HepG2 (cell line): ENCODE data around the gene LDLR. TPM values are rescaled to one million over a fixed set of nuclear protein-coding genes. Genes with fewer than 3 reads are reported as not detected.

Experiments used
- KAT8 ChIP-seq: IDR thresholded peaks from 2 replicates; pipeline ENCODE4 v1.6.1; 2016; ENCODE audit warnings: missing genetic modification reagents, missing compliant biosample characterization
- KDM5B ChIP-seq: sonication (generic); formaldehyde crosslinking; IDR thresholded peaks from 2 replicates; pipeline ENCODE4 v1.4.0; 2020; ENCODE audit warnings: missing genetic modification reagents, mild to moderate bottlenecking, borderline replicate concordance
- MAZ ChIP-seq, 2 experiments: sonication (generic) in 1 of 2; formaldehyde crosslinking in 1 of 2; IDR thresholded peaks; 2 replicates each; pipeline versions ENCODE4 v1.5.0 to v1.6.1; 2012 to 2020; ENCODE audit warnings: low read depth in 2 of 2, mild to moderate bottlenecking in 2 of 2, borderline replicate concordance in 1 of 2, improper control_type of control experiment in 1 of 2, low read length in 1 of 2, missing genetic modification reagents in 1 of 2, moderate library complexity in 1 of 2
- RFX1 ChIP-seq: fragments of 450-650 bp; IDR thresholded peaks from 2 replicates; pipeline ENCODE4 v1.6.1; 2017
- RNF2 ChIP-seq: fragments of 450-650 bp; conservative IDR thresholded peaks from 2 replicates; pipeline ENCODE4 v1.6.1; 2016; ENCODE audit warnings: low read depth
- SETDB1 ChIP-seq: sonication (generic); formaldehyde crosslinking; IDR thresholded peaks from 2 replicates; pipeline ENCODE4 v1.5.1; 2020; ENCODE audit warnings: missing genetic modification reagents, mild to moderate bottlenecking, borderline replicate concordance
- SIN3B ChIP-seq: fragments of 150-350 bp; IDR thresholded peaks from 2 replicates; pipeline ENCODE4 v1.6.1; 2014; ENCODE audit warnings: low read length
- XRCC5 ChIP-seq: fragments of 200-400 bp; formaldehyde crosslinking; optimal IDR thresholded peaks from 2 replicates; pipeline ENCODE3; 2017; ENCODE audit warnings: mild to moderate bottlenecking, low read length
- YEATS4 ChIP-seq: sonication (generic); formaldehyde crosslinking; IDR thresholded peaks from 2 replicates; pipeline ENCODE4 v1.4.0; 2020; ENCODE audit warnings: missing genetic modification reagents, borderline replicate concordance
- ZFP37 ChIP-seq: sonication (generic); formaldehyde crosslinking; IDR thresholded peaks from 2 replicates; pipeline ENCODE4 v1.4.0; 2020; ENCODE audit warnings: missing genetic modification reagents, borderline replicate concordance
- ZMYM3 ChIP-seq: sonication (generic); formaldehyde crosslinking; IDR thresholded peaks from 2 replicates; pipeline ENCODE4 v1.5.1; 2020; ENCODE audit warnings: mild to moderate bottlenecking, missing genetic modification reagents
- ZNF501 ChIP-seq: sonication (generic); formaldehyde crosslinking; IDR thresholded peaks from 2 replicates; pipeline ENCODE4 v1.5.1; 2020; ENCODE audit warnings: mild to moderate bottlenecking, moderate library complexity, missing genetic modification reagents
- ZNF547 ChIP-seq: sonication (generic); formaldehyde crosslinking; IDR thresholded peaks from 2 replicates; pipeline ENCODE4 v1.5.1; 2020; ENCODE audit warnings: mild to moderate bottlenecking, missing genetic modification reagents
- polyA plus RNA-seq, 8 experiments: library from polyadenylated mRNA; depleted of rRNA in 3 of 8; stranded (reverse) in 7 of 8; unstranded in 1 of 8; fragments of >200 nt; fragmentation: Illumina TruSeq in 4 of 8; extraction: Trizol in 4 of 8; gene quantifications; 2 replicates each; pipeline versions ENCODE4 v1.2.1 to v1.2.3, GENCODE V29; 2011 to 2016; ENCODE audit warnings: low read depth in 4 of 8, missing spikeins in 1 of 8, mixed read lengths in 1 of 8; ENCODE audit not compliant: insufficient read depth in 1 of 8
- total RNA-seq, 5 experiments: library from RNA; depleted of rRNA; stranded (reverse); fragments of >200 nt; fragmentation: Illumina TruSeq; extraction: Trizol; gene quantifications; 2 replicates each; pipeline ENCODE4 v1.2.3, GENCODE V29; 2016; ENCODE audit warnings: low read depth in 1 of 5
- TF ChIP-seq, protein P1 (sequence below): sonication (generic); formaldehyde crosslinking; IDR thresholded peaks from 2 replicates; pipeline ENCODE4 v1.4.0; 2020; ENCODE audit warnings: missing genetic modification reagents
- TF ChIP-seq, protein P2 (sequence below): IDR thresholded peaks from 2 replicates; pipeline ENCODE4 v1.6.1; 2016; ENCODE audit warnings: missing compliant biosample characterization, missing genetic modification reagents, borderline replicate concordance
- TF ChIP-seq, protein P3 (sequence below): sonication (generic); formaldehyde crosslinking; IDR thresholded peaks from 2 replicates; pipeline ENCODE4 v1.5.0; 2020; ENCODE audit warnings: missing genetic modification reagents
- TF ChIP-seq, protein P4 (sequence below): sonication (generic); formaldehyde crosslinking; IDR thresholded peaks from 2 replicates; pipeline ENCODE4 v1.4.0; 2020; ENCODE audit warnings: missing genetic modification reagents
- TF ChIP-seq, protein P5 (sequence below): sonication (generic); formaldehyde crosslinking; IDR thresholded peaks from 2 replicates; pipeline ENCODE4 v1.8.0; 2023; ENCODE audit warnings: mild to moderate bottlenecking, missing genetic modification reagents
- TF ChIP-seq, protein P6 (sequence below): sonication (generic); formaldehyde crosslinking; IDR thresholded peaks from 2 replicates; pipeline ENCODE4 v1.9.0; 2022; ENCODE audit warnings: low read depth, missing genetic modification reagents

Gene LDLR
- total and polyA plus RNA-seq, 2 of the 13 experiments (the other 11 are each of a cell fraction or from before 2014, with no cell fraction given): 51.6 to 92.5 TPM

DNA sequence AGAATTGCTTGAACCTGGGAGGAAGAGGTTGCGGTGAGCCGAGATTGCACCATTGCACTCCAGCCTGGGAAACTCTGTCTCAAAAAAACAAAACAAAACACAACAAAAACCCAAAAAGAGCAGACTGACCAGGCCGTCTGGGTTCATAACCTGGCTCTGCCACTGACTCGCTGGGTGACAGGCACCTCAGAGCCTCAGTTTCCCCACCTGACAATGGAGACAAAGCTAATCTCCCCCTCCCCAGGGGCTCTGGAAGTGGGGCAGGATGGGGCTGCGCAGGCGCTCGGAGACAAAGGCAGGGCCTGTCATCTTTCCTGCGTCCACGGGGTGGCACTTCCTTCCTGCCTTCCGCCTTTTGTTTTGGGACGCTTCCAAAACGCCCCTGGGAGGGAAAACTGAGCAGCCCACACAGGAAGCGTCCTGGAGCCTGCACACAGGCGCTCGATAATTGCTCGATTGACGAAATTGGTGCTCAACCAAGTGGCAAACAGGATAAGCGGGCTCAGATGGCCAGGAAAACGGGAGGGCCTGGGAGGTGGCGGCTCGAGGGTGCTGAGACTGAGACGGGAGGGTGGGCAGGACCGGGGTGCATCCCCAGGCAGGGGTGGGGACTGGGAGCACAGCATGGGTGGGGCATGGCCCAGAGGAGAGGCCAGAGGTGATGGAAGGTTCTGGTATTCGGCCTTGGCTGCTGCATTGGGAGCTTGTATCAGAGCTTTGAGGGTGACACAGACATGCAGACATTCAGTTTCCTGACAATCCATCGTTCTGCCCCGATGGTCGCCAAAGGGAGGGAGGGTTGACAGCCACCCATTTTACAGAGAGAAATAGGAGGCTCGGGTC, 48.5 kb downstream of the LDLR start (continued):
- TF ChIP-seq, protein P1, sequence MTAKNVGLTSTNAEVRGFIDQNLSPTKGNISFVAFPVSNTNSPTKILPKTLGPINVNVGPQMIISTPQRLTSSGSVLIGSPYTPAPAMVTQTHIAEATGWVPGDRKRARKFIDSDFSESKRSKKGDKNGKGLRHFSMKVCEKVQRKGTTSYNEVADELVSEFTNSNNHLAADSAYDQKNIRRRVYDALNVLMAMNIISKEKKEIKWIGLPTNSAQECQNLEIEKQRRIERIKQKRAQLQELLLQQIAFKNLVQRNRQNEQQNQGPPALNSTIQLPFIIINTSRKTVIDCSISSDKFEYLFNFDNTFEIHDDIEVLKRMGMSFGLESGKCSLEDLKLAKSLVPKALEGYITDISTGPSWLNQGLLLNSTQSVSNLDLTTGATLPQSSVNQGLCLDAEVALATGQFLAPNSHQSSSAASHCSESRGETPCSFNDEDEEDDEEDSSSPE (CRISPR knock-in tag): peak; percentile 65; the same call in 1 of the 2 replicates
- peak; percentile 65; the same call in 1 of the 2 replicates for TF ChIP-seq ZNF501 (CRISPR knock-in tag)
- peak; percentile 30; the same call in 1 of the 2 replicates for TF ChIP-seq KDM5B (CRISPR knock-in tag)
- TF ChIP-seq MAZ (IDR thresholded peaks at IDR 0.05; ENCODE audit: borderline replicate concordance, low read depth, low read length): peak; percentile 75; the same call in 1 of the 2 replicates
- 0 out of 2 replicates have a peak, but pooled peaks have one; percentile 41 for TF ChIP-seq MAZ (CRISPR knock-in tag; IDR thresholded peaks at IDR 0.05; ENCODE audit: low read depth)
- no peak for TF ChIP-seq ZFP37 (CRISPR knock-in tag)
- TF ChIP-seq, protein P2, sequence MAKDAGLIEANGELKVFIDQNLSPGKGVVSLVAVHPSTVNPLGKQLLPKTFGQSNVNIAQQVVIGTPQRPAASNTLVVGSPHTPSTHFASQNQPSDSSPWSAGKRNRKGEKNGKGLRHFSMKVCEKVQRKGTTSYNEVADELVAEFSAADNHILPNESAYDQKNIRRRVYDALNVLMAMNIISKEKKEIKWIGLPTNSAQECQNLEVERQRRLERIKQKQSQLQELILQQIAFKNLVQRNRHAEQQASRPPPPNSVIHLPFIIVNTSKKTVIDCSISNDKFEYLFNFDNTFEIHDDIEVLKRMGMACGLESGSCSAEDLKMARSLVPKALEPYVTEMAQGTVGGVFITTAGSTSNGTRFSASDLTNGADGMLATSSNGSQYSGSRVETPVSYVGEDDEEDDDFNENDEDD (CRISPR knock-in tag): peak; percentile 69
- TF ChIP-seq, protein P3, sequence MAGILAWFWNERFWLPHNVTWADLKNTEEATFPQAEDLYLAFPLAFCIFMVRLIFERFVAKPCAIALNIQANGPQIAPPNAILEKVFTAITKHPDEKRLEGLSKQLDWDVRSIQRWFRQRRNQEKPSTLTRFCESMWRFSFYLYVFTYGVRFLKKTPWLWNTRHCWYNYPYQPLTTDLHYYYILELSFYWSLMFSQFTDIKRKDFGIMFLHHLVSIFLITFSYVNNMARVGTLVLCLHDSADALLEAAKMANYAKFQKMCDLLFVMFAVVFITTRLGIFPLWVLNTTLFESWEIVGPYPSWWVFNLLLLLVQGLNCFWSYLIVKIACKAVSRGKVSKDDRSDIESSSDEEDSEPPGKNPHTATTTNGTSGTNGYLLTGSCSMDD (CRISPR knock-in tag): no peak
- TF ChIP-seq ZNF547 (CRISPR knock-in tag): peak; percentile 50; the same call in 1 of the 2 replicates
- peak; percentile 49; the same call in 1 of the 2 replicates for TF ChIP-seq KAT8 (CRISPR knock-in tag)
- TF ChIP-seq, protein P4, sequence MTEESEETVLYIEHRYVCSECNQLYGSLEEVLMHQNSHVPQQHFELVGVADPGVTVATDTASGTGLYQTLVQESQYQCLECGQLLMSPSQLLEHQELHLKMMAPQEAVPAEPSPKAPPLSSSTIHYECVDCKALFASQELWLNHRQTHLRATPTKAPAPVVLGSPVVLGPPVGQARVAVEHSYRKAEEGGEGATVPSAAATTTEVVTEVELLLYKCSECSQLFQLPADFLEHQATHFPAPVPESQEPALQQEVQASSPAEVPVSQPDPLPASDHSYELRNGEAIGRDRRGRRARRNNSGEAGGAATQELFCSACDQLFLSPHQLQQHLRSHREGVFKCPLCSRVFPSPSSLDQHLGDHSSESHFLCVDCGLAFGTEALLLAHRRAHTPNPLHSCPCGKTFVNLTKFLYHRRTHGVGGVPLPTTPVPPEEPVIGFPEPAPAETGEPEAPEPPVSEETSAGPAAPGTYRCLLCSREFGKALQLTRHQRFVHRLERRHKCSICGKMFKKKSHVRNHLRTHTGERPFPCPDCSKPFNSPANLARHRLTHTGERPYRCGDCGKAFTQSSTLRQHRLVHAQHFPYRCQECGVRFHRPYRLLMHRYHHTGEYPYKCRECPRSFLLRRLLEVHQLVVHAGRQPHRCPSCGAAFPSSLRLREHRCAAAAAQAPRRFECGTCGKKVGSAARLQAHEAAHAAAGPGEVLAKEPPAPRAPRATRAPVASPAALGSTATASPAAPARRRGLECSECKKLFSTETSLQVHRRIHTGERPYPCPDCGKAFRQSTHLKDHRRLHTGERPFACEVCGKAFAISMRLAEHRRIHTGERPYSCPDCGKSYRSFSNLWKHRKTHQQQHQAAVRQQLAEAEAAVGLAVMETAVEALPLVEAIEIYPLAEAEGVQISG (CRISPR knock-in tag): 0 out of 2 replicates have a peak, but pooled peaks have one; percentile 6
- TF ChIP-seq RNF2: no peak
- no peak for TF ChIP-seq SETDB1 (CRISPR knock-in tag)
- TF ChIP-seq RFX1: no peak
- TF ChIP-seq, protein P5, sequence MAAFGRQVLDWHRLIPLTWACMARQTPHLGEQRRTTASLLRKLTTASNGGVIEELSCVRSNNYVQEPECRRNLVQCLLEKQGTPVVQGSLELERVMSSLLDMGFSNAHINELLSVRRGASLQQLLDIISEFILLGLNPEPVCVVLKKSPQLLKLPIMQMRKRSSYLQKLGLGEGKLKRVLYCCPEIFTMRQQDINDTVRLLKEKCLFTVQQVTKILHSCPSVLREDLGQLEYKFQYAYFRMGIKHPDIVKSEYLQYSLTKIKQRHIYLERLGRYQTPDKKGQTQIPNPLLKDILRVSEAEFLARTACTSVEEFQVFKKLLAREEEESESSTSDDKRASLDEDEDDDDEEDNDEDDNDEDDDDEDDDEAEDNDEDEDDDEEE: no peak
- peak; percentile 50; the same call in 1 of the 2 replicates for TF ChIP-seq ZMYM3
- TF ChIP-seq SIN3B: no peak
- TF ChIP-seq, protein P6, sequence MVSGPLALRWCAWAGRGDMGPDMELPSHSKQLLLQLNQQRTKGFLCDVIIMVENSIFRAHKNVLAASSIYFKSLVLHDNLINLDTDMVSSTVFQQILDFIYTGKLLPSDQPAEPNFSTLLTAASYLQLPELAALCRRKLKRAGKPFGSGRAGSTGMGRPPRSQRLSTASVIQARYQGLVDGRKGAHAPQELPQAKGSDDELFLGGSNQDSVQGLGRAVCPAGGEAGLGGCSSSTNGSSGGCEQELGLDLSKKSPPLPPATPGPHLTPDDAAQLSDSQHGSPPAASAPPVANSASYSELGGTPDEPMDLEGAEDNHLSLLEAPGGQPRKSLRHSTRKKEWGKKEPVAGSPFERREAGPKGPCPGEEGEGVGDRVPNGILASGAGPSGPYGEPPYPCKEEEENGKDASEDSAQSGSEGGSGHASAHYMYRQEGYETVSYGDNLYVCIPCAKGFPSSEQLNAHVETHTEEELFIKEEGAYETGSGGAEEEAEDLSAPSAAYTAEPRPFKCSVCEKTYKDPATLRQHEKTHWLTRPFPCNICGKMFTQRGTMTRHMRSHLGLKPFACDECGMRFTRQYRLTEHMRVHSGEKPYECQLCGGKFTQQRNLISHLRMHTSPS: no peak
- TF ChIP-seq XRCC5: peak; percentile 35
- no peak for TF ChIP-seq YEATS4 (CRISPR knock-in tag)
